ENCODE data around the gene MKRN2. TPM values are rescaled to one million over a fixed set of nuclear protein-coding genes. Genes with fewer than 3 reads are reported as not detected.

The MKRN2 gene
- total RNA-seq, 2 experiments from 2014 or later, result 32.9 to 34.5 TPM

DNA sequence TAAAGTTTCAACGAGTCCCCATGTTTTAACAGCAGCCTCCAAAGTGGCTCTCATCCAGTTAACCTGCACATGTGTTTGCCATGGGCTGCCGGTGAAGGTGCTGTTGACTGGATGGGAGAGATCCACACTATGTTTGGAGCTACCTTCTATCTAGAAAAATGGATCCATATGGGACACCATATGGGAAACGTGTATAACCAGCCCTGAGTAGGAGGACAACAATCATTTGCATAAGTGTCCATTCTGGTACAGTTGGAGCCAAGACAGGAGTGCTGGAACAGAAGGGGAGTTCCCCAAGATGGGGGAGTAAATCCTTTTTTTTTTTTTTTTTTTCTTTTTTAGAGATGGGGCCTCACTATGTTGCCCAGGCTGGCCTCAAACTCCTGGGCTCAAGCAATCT is 36.6 kb downstream of the MKRN2 start:
- Mint-ChIP-seq H3K4me1 (ENCODE audit: low read depth) (no peaks in the 10 kb centered on the region), H3K36me3 (ENCODE audit: low read depth) (peaks cover 37% of the 10 kb centered on the region), H3K4me3 (no peak overlapping the region), H3K27ac (no peak overlapping the region), H3K9me3 (no peaks in the 10 kb centered on the region), H3K27me3 (ENCODE audit: low read depth) (no peaks in the 10 kb centered on the region)
- intact Hi-C loops (cut with micrococcal nuclease), result no loop called here
- no peak for DNase-seq
- CTCF ChIA-PET, result no interaction called here

DNA sequence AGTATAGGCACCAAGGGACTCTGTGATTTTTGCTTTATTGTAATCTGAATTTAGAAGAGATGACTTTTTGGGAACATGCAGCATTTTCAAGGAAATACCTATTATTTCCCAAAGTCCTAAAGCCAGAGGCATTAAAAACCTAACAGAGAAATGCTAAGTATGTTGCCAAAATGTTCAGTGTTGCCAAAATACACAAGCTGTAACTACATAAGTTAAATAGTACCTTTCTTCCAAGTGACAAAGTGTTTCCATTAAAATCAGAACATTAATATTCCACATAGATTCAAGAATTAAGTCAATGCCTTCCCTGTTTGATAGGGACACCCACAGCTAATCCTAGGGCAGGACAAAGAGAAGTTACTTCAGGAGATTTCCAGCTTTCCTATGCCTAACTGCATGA is 42.0 kb downstream of the MKRN2 start:
- CTCF ChIA-PET, result interaction anchor here (1.1 kb wide), 1 partner anchor 14 kb away, joined by 3 read pairs; no protein-coding TSS in a partner anchor
- intact Hi-C loops (cut with micrococcal nuclease), result no loop called here
- Mint-ChIP-seq H3K9me3 (no peaks in the 10 kb centered on the region), H3K27ac (no peak overlapping the region), H3K4me3 (no peak overlapping the region), H3K4me1 (ENCODE audit: low read depth) (no peaks in the 10 kb centered on the region), H3K27me3 (ENCODE audit: low read depth) (no peaks in the 10 kb centered on the region), H3K36me3 (ENCODE audit: low read depth) (peaks cover 22% of the 10 kb centered on the region)
- DNase-seq, result no peak

DNA sequence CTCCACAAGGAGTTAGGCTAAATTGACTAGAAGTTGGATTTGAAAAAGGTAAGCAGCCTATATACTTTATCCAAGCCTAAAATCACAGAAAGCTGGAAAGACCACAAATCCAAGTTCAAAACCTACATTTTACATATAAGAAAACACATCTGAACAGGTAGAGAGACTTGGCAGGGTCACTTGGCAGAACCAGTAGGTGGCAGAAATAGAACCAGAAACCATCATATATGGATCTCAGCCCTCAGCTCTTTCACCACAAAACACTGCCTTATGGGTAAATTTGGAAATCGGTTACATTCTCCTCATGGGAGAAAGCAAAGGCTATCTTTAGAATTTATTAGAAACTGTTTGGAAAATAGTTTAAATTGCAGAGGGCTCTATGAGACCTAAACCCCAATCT is 44.2 kb downstream of the MKRN2 start:
- DNase-seq, result no peak
- Mint-ChIP-seq H3K4me1 (ENCODE audit: low read depth) (no peaks in the 10 kb centered on the region), H3K27me3 (ENCODE audit: low read depth) (no peaks in the 10 kb centered on the region), H3K36me3 (ENCODE audit: low read depth) (peaks cover 25% of the 10 kb centered on the region), H3K27ac (no peak overlapping the region), H3K4me3 (no peak overlapping the region), H3K9me3 (no peaks in the 10 kb centered on the region)
- intact Hi-C loops (cut with micrococcal nuclease), result loop anchor here (5.0 kb wide), 2 partner anchors 121 to 291 kb away; no protein-coding TSS in a partner anchor
- CTCF ChIA-PET, result interaction anchor here (0.5 to 0.8 kb wide), 2 partner anchors 122 to 227 kb away, joined by 3 to 6 read pairs; no protein-coding TSS in a partner anchor

DNA sequence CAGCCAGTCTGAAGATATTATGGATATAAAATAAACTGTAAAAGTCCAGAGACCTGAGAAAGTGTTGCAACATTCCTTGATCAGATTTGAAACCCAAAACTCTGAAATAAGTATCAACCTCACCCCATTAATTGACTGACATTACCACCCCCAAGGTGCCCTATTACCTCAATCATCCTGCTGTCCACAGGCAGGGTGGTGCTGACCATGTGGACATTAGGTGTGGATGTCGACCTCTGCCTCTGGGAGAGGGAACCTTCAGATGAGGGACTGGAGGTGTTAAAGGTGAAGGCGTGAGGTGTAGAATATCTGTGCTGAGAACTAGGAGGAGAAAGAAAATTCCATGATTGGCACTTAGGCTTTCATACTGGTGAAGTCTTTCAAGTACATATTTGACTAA is 47.1 kb downstream of the MKRN2 start:
- no peak for DNase-seq
- Mint-ChIP-seq H3K4me1 (ENCODE audit: low read depth) (peaks cover 14% of the 10 kb centered on the region), H3K9me3 (no peaks in the 10 kb centered on the region), H3K4me3 (no peak overlapping the region), H3K27me3 (ENCODE audit: low read depth) (no peaks in the 10 kb centered on the region), H3K27ac (no peak overlapping the region), H3K36me3 (ENCODE audit: low read depth) (peaks cover 34% of the 10 kb centered on the region)
- intact Hi-C loops (cut with micrococcal nuclease), result loop anchor here (5.0 kb wide), 2 partner anchors 118 to 288 kb away; no protein-coding TSS in a partner anchor
- CTCF ChIA-PET, result interaction anchor here (1.9 kb wide), 1 partner anchor 116 kb away, joined by 6 read pairs; no protein-coding TSS in a partner anchor

DNA sequence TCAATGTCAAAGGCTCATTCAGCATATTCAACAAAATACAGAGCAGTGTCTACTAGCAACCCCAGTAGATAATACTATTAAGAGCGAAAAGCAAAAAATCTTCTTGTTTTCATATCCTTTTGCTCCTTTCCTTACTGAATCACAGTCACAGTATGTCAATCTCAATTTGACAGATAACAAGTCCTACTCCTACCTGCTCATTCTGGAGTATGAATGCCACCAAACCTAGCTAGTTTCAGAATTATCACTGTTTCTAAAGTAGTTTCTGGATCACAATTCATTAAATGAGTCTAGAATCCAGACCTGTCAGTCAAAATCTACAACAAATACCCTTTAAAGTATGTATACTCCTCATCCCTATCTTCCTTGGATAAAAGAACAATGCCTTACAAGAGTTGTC is 51.5 kb downstream of the MKRN2 start:
- CTCF ChIA-PET, result interaction anchor here (0.6 kb wide), 1 partner anchor 887 kb away, joined by 3 read pairs; no protein-coding TSS in a partner anchor

DNA sequence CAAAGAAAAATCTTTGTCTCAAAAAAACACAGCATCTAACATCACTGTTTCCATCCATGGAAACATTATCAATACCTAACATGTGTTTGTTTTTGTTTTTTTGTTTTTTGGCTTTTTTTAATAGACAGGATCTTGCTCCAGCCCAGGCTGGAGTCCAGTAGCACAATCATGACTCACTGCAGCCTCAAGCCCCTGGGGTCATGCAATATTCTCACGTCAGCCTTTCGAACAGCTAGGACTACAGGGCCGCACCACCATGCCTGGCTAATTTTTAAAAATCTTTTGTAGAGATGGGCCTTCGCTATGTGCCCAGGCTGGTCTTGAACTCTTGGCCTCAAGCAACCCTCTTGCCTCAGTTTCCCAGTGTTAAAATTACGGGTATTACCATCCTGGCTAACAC is 54.2 kb downstream of the MKRN2 start:
- Mint-ChIP-seq H3K9me3 (no peaks in the 10 kb centered on the region), H3K36me3 (ENCODE audit: low read depth) (peaks cover 26% of the 10 kb centered on the region), H3K27ac (no peak overlapping the region), H3K4me1 (ENCODE audit: low read depth) (peaks cover 45% of the 10 kb centered on the region), H3K4me3 (no peak overlapping the region), H3K27me3 (ENCODE audit: low read depth) (no peaks in the 10 kb centered on the region)
- intact Hi-C loops (cut with micrococcal nuclease), result no loop called here
- CTCF ChIA-PET, result interaction anchor here (1.0 kb wide), 1 partner anchor 199 kb away, joined by 3 read pairs; no protein-coding TSS in a partner anchor
- DNase-seq, result no peak

More for the DNA sequence above, 51.5 kb downstream of the MKRN2 start:
- H3K27ac Mint-ChIP-seq, result no peak overlapping the region
- no peak overlapping the region for H3K4me3 Mint-ChIP-seq
- intact Hi-C loops (cut with micrococcal nuclease), result no loop called here
- H3K9me3 Mint-ChIP-seq, result no peaks in the 10 kb centered on the region
- no peak for DNase-seq
- H3K4me1 Mint-ChIP-seq (ENCODE audit: low read depth), result peaks cover 23% of the 10 kb centered on the region
- H3K27me3 Mint-ChIP-seq (ENCODE audit: low read depth), result no peaks in the 10 kb centered on the region
- H3K36me3 Mint-ChIP-seq (ENCODE audit: low read depth), result peaks cover 36% of the 10 kb centered on the region

DNA sequence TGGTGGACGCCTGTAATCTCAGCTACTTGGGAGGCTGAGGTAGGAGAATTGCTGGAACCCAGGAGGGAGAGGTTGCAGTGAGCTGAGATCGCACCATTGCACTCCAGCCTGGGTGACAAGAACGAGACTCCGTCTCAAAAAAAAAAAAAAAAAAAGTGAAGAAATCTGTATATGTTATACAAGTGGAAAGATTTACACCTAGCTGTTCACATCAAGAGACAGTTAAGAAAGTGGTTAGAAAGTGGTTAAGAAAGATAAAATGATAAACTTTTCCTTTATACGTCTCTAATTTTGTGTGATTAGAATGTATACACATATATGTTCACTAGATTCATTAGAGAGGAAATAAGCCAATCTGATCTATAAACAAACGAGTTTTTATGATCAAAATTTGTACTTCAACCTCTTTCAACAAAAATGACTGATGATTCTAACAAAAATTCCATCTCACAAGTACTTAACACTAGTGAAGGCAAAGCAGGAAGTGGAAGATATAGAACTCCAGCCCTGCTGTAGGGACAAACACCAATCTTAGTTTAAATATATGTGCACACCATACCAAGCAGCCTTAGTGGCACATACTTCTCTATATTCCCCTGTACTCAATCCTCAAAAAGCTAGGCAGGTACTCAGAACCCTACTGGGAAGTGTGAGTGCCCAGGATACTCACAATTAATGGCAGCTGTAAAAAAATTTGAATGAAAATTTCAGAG is 55.8 kb downstream of the MKRN2 start:
- H3K36me3 Mint-ChIP-seq (ENCODE audit: low read depth), result peaks cover 21% of the 10 kb centered on the region
- CTCF ChIA-PET, result no interaction called here
- H3K27me3 Mint-ChIP-seq (ENCODE audit: low read depth), result no peaks in the 10 kb centered on the region
- no peaks in the 10 kb centered on the region for H3K9me3 Mint-ChIP-seq
- no peak overlapping the region for H3K27ac Mint-ChIP-seq
- H3K4me1 Mint-ChIP-seq (ENCODE audit: low read depth), result peaks cover 40% of the 10 kb centered on the region
- H3K4me3 Mint-ChIP-seq, result no peak overlapping the region
- intact Hi-C loops (cut with micrococcal nuclease), result no loop called here
- DNase-seq, result no peak

DNA sequence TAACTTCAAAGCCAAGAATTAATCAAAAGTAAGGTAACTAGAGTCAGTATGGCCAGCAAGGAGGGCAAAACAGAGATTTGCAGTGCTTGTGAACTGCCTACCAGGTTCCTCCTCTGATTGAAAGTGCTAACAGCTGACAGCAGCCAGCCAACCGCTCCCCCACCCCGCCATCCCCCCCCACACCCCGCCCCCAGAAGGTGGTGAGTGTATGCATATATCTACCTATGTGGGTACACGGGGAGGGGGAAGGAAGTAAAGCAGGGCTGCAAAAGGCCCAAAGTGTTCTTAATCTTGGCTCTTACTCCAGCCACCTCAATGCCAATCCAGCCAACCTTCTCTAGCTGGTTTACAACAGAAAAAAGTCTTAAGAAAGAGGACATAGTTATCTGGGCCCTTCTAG is 56.4 kb downstream of the MKRN2 start:
- Mint-ChIP-seq H3K27me3 (ENCODE audit: low read depth) (no peaks in the 10 kb centered on the region), H3K9me3 (no peaks in the 10 kb centered on the region), H3K27ac (no peak overlapping the region), H3K36me3 (ENCODE audit: low read depth) (peaks cover 22% of the 10 kb centered on the region), H3K4me3 (no peak overlapping the region), H3K4me1 (ENCODE audit: low read depth) (peaks cover 40% of the 10 kb centered on the region)
- intact Hi-C loops (cut with micrococcal nuclease), result no loop called here
- CTCF ChIA-PET, result no interaction called here
- DNase-seq, result no peak

DNA sequence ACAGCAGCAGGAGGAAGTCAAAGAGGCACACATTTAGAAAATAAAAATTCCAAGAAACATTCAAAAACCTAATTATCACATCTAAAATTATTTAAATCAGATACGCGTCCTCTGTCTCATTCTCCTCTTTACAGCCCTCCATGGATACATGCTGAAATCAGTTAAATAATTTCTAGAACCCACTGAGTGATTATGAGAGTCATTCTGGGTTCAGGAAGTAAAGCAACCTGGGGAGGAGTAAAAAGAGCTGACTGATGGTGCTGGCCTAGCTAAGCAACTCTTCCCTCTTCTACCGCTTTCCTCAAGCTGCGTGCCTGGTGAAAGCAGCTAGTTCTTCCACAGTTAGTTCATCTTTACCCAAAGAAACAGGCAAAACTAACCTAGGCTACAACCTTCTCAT is 58.4 kb downstream of the MKRN2 start:
- CTCF ChIA-PET, result interaction anchor here (0.6 to 1.7 kb wide), 4 partner anchors 10 to 388 kb away, joined by 3 to 5 read pairs (median 3); no protein-coding TSS in a partner anchor
- Mint-ChIP-seq H3K4me3 (no peak overlapping the region), H3K4me1 (ENCODE audit: low read depth) (peaks cover 31% of the 10 kb centered on the region), H3K36me3 (ENCODE audit: low read depth) (peaks cover 15% of the 10 kb centered on the region), H3K27ac (no peak overlapping the region), H3K27me3 (ENCODE audit: low read depth) (no peaks in the 10 kb centered on the region), H3K9me3 (no peaks in the 10 kb centered on the region)
- intact Hi-C loops (cut with micrococcal nuclease), result no loop called here
- no peak for DNase-seq

DNA sequence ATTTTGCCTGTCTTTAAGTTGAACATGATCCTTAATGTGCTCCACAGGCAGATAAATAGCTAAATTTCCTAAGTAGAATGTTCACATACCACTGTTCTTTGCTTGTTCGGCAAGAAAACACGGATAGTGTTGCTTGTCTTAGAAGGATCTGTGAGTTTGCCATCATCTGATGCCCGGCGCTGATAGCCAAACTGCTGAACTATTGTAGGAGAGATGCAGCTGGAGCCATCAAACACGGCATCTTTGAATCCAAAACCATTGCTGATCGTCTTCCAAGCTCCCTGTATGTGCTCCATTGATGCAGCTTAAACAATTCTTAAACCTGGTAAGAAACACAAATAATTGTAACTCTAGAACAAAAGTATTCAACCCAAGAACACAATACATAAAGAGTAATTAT is 61.5 kb downstream of the MKRN2 start:
- Mint-ChIP-seq H3K4me3 (no peak overlapping the region), H3K36me3 (ENCODE audit: low read depth) (peaks cover 6% of the 10 kb centered on the region), H3K9me3 (no peaks in the 10 kb centered on the region), H3K27me3 (ENCODE audit: low read depth) (no peaks in the 10 kb centered on the region), H3K4me1 (ENCODE audit: low read depth) (peaks cover 39% of the 10 kb centered on the region), H3K27ac (no peak overlapping the region)
- CTCF ChIA-PET, result interaction anchor here (0.6 to 0.9 kb wide), 2 partner anchors 102 to 1333 kb away, joined by 4 to 6 read pairs; no protein-coding TSS in a partner anchor
- no peak for DNase-seq
- intact Hi-C loops (cut with micrococcal nuclease), result no loop called here

DNA sequence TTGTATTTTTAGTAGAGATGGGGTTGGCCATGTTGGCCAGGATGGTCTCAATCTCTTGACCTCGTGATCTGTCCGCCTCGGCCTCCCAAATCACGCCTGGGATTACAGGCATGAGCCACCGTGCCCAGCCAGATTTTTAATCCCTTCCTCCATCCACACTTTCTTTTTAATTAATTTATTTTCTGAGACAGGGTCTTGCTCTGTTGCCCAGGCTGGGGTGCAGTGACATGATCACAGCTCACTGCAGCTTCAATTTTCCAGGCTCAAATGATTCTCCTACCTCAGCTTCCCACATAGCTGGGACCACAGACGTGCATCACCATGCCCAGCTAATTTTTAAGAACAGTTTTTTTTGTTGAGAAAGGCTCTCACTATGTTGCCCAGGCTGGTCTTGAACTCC is 63.4 kb downstream of the MKRN2 start:
- intact Hi-C loops (cut with micrococcal nuclease), result no loop called here

DNA sequence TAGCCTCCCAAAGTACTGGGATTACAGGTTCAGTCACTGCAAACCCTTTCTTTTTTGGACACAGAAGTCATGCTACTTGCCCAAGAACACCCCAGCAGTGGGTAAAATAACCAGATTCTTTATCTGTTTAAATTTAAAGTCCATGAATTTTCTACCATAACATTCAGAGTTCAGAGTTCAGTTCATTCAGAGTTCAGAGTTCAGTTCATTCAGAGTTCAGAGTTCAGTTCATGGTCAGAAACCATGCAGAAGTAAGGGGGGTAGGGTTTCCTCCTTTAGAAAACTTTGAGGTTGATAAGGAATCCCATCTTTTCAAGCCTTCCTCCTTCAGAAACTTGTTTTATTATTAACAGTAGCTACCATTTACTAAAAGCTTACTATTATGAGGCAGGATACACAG is 63.8 kb downstream of the MKRN2 start:
- CTCF ChIA-PET, result no interaction called here
- H3K9me3 Mint-ChIP-seq, result no peaks in the 10 kb centered on the region
- peaks cover 6% of the 10 kb centered on the region for H3K36me3 Mint-ChIP-seq (ENCODE audit: low read depth)
- intact Hi-C loops (cut with micrococcal nuclease), result no loop called here
- no peak overlapping the region for H3K27ac Mint-ChIP-seq
- H3K4me1 Mint-ChIP-seq (ENCODE audit: low read depth), result peaks cover 36% of the 10 kb centered on the region
- H3K4me3 Mint-ChIP-seq, result no peak overlapping the region
- no peaks in the 10 kb centered on the region for H3K27me3 Mint-ChIP-seq (ENCODE audit: low read depth)
- no peak for DNase-seq

More for the DNA sequence above, 63.4 kb downstream of the MKRN2 start:
- CTCF ChIA-PET, result interaction anchor here (0.6 kb wide), 1 partner anchor 269 kb away, joined by 3 read pairs; no protein-coding TSS in a partner anchor
- Mint-ChIP-seq H3K27ac (no peak overlapping the region), H3K4me1 (ENCODE audit: low read depth) (peaks cover 36% of the 10 kb centered on the region), H3K36me3 (ENCODE audit: low read depth) (peaks cover 6% of the 10 kb centered on the region), H3K27me3 (ENCODE audit: low read depth) (no peaks in the 10 kb centered on the region), H3K9me3 (no peaks in the 10 kb centered on the region), H3K4me3 (no peak overlapping the region)
- no peak for DNase-seq

DNA sequence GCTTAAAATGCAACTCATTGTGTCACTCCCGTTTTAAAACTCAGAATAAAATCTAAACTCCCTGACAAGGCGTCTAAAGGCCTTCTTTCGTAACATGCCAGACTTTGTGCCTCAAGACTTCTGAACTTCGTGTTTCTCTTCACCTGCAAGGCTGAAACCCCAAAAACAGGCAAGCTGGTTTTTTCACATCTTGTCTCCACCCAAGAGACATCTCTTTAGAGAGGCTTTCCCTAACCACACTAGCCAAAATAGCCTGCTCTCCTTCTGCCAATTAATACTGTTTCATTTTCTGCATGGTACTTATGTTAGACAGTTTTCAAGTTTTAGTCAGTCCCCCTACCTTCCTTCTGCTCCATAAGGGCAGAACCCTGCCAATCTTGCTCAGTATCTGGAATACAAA is 65.4 kb downstream of the MKRN2 start:
- CTCF ChIA-PET, result no interaction called here
- H3K9me3 Mint-ChIP-seq, result no peaks in the 10 kb centered on the region
- no peak overlapping the region for H3K27ac Mint-ChIP-seq

More for the DNA sequence above, 65.4 kb downstream of the MKRN2 start:
- Mint-ChIP-seq H3K4me1 (ENCODE audit: low read depth) (peaks cover 39% of the 10 kb centered on the region), H3K27me3 (ENCODE audit: low read depth) (no peaks in the 10 kb centered on the region), H3K4me3 (no peak overlapping the region), H3K36me3 (ENCODE audit: low read depth) (peaks cover 2% of the 10 kb centered on the region)
- intact Hi-C loops (cut with micrococcal nuclease), result no loop called here
- DNase-seq, result no peak

All from activated naive CD4-positive, alpha-beta T cell treated with anti-CD3 and anti-CD28 coated beads for 36 hours (primary cell).